Endodermal cell (in vitro differentiated cells): ENCODE measurements around the gene SMARCA2. TPM values are rescaled to one million over a fixed set of nuclear protein-coding genes. Genes with fewer than 3 reads are reported as not detected.

ENCODE experiments used
- DNase-seq: peaks from one replicate; pipeline ENCODE4 v3.0.0-alpha.2; 2017
- H3K27ac ChIP-seq: 2 replicates; pipeline ENCODE4 v1.5.1; 2013; ENCODE audit warnings: mild to moderate bottlenecking, low read depth, low read length, moderate library complexity
- H3K27me3 ChIP-seq: 2 replicates; pipeline ENCODE4 v1.6.1; 2013; ENCODE audit warnings: mild to moderate bottlenecking, low read length, moderate library complexity; ENCODE audit not compliant: insufficient read depth, control insufficient read depth, poor library complexity, severe bottlenecking
- H3K36me3 ChIP-seq: 2 replicates; pipeline ENCODE4 v1.7.0; 2013; ENCODE audit warnings: mild to moderate bottlenecking, low read length, moderate library complexity; ENCODE audit not compliant: control insufficient read depth, insufficient read depth
- H3K4me1 ChIP-seq: one replicate; pipeline ENCODE4 v1.7.0; 2013; ENCODE audit warnings: low read length; ENCODE audit not compliant: control insufficient read depth, insufficient read depth
- H3K4me3 ChIP-seq: 2 replicates; pipeline ENCODE4 v1.5.1; 2013; ENCODE audit warnings: mild to moderate bottlenecking, low read length, moderate library complexity
- H3K9ac ChIP-seq: 2 replicates; pipeline ENCODE4 v1.6.1; 2013; ENCODE audit warnings: mild to moderate bottlenecking, low read length, moderate library complexity; ENCODE audit not compliant: poor library complexity, severe bottlenecking; ENCODE audit errors: extremely low read depth
- H3K9me3 ChIP-seq: 2 replicates; pipeline ENCODE4 v1.6.1; 2013; ENCODE audit warnings: mild to moderate bottlenecking, low read length, moderate library complexity; ENCODE audit not compliant: control insufficient read depth
- H3K27ac Mint-ChIP-seq: 2 replicates; pipeline ENCODE4 v1.8.0; 2020; ENCODE audit warnings: mixed read lengths
- H3K27me3 Mint-ChIP-seq: 2 replicates; pipeline ENCODE4 v1.8.0; 2021; ENCODE audit warnings: mild to moderate bottlenecking, mixed read lengths; ENCODE audit not compliant: insufficient read depth
- H3K36me3 Mint-ChIP-seq: 2 replicates; pipeline ENCODE4 v1.8.0; 2020; ENCODE audit warnings: low read depth, mixed read lengths
- H3K4me1 Mint-ChIP-seq: 2 replicates; pipeline ENCODE4 v1.8.0; 2020; ENCODE audit warnings: mixed read lengths
- H3K4me3 Mint-ChIP-seq: 2 replicates; pipeline ENCODE4 v1.8.0; 2020; ENCODE audit warnings: mild to moderate bottlenecking, moderate library complexity, mixed read lengths
- H3K9me3 Mint-ChIP-seq: 2 replicates; pipeline ENCODE4 v1.8.0; 2020; ENCODE audit warnings: mild to moderate bottlenecking, mixed read lengths
- WGBS, 2 experiments: methylation state at CpG; one replicate each; pipeline versions ENCODE4 v1.1.5 to v1.1.7; 2013; ENCODE audit warnings: missing lambda C conversion rate in 2 of 2, mixed read lengths in 1 of 2; ENCODE audit not compliant: insufficient coverage in 1 of 2, insufficient read length in 1 of 2; 5-methylcytosine and 5-hydroxymethylcytosine counted together
- total RNA-seq, 2 donors: library from RNA; stranded (reverse); fragmentation: NEBNext Ultra II Directional in 1 of 2; extraction: Animal tissue kit (Norgen Biotek cat#: 25700) in 1 of 2; gene quantifications; 2 replicates in 1 of 2; 3 replicates in 1 of 2; pipeline ENCODE4 v1.2.1, GENCODE V29; 2021
- TF ChIP-seq, protein P1 (sequence below): fragments of 200-600 bp; sonication (generic); conservative IDR thresholded peaks from 2 replicates; pipeline ENCODE4 v1.5.0; 2021; ENCODE audit warnings: antibody characterized with exemption, mild to moderate bottlenecking

The SMARCA2 gene
- total RNA-seq, 2 donors from 2014 or later = 2.6 to 8.6 TPM

DNA sequence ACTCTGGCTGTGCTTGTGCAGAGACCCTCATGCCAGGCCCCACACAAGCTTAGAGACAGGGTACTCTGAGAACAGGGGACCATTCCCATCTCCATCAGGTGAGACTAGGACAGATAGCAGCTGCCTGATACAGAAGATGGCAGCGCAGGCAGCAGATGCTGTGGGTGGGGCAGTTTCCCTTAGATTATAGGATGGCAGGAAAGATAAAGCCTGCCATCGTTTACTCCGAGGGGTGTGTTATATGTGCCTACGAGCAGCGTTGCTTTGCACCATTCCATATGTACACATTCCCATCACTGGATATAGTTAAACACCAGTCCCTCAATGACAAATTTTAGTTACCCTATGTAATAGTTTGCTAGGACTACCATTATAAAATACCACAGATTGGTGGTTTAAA, 135.2 kb downstream of the SMARCA2 start:
- Mint-ChIP-seq H3K36me3 (peaks cover 2% of the 10 kb centered on the region), H3K4me1 (peaks cover 5% of the 10 kb centered on the region), H3K27ac (no peak overlapping the region), H3K9me3 (peaks cover 5% of the 10 kb centered on the region), H3K4me3 (no peak overlapping the region), H3K27me3 (no peaks in the 10 kb centered on the region)
- peaks cover 3% of the 10 kb centered on the region for H3K4me1 ChIP-seq
- no peak overlapping the region for H3K27ac ChIP-seq
- no peak overlapping the region for H3K9ac ChIP-seq
- H3K4me3 ChIP-seq = no peak overlapping the region
- no peaks in the 10 kb centered on the region for H3K36me3 ChIP-seq
- H3K9me3 ChIP-seq = peaks cover 5% of the 10 kb centered on the region
- no peak for DNase-seq
- TF ChIP-seq, protein P1, sequence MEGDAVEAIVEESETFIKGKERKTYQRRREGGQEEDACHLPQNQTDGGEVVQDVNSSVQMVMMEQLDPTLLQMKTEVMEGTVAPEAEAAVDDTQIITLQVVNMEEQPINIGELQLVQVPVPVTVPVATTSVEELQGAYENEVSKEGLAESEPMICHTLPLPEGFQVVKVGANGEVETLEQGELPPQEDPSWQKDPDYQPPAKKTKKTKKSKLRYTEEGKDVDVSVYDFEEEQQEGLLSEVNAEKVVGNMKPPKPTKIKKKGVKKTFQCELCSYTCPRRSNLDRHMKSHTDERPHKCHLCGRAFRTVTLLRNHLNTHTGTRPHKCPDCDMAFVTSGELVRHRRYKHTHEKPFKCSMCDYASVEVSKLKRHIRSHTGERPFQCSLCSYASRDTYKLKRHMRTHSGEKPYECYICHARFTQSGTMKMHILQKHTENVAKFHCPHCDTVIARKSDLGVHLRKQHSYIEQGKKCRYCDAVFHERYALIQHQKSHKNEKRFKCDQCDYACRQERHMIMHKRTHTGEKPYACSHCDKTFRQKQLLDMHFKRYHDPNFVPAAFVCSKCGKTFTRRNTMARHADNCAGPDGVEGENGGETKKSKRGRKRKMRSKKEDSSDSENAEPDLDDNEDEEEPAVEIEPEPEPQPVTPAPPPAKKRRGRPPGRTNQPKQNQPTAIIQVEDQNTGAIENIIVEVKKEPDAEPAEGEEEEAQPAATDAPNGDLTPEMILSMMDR = no peak
- WGBS, 2 experiments = 91 to 94% methylated on average over 3 to 5 of the region's 5 CpGs
- no peaks in the 10 kb centered on the region for H3K27me3 ChIP-seq

DNA sequence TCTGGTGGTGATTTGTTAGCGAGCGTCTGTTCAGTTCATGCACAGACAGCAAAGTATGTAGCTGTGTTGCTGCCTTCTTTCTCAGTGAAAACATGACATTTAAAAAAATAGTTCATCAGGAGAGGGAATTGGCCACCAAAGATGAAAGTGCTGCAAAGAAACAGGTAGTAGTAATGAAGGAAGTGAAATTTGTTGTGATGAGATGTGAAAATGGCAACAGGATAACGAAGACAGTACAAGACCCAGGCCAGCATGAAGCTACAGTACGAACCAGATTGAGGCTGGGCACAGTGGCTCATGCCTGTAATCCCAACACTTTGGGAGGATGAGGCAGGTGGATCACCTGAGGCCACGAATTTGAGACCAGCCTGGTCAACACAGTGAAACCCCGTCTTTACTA, 136.0 kb downstream of the SMARCA2 start:
- no peak overlapping the region for H3K27ac ChIP-seq
- no peak overlapping the region for H3K9ac ChIP-seq
- no peak for DNase-seq
- H3K36me3 Mint-ChIP-seq = peaks cover 2% of the 10 kb centered on the region
- no peak overlapping the region for H3K4me3 ChIP-seq
- no peaks in the 10 kb centered on the region for H3K27me3 ChIP-seq
- H3K27ac Mint-ChIP-seq = no peak overlapping the region
- H3K4me1 ChIP-seq = peaks cover 3% of the 10 kb centered on the region
- peaks cover 5% of the 10 kb centered on the region for H3K4me1 Mint-ChIP-seq
- no peaks in the 10 kb centered on the region for H3K36me3 ChIP-seq
- H3K4me3 Mint-ChIP-seq = no peak overlapping the region
- H3K9me3 ChIP-seq = peaks cover 5% of the 10 kb centered on the region
- H3K27me3 Mint-ChIP-seq = no peaks in the 10 kb centered on the region
- TF ChIP-seq, protein P1 = no peak
- H3K9me3 Mint-ChIP-seq = peaks cover 5% of the 10 kb centered on the region
- 87 to 93% methylated on average over 5 to 6 of the region's 6 CpGs for WGBS, 2 experiments

DNA sequence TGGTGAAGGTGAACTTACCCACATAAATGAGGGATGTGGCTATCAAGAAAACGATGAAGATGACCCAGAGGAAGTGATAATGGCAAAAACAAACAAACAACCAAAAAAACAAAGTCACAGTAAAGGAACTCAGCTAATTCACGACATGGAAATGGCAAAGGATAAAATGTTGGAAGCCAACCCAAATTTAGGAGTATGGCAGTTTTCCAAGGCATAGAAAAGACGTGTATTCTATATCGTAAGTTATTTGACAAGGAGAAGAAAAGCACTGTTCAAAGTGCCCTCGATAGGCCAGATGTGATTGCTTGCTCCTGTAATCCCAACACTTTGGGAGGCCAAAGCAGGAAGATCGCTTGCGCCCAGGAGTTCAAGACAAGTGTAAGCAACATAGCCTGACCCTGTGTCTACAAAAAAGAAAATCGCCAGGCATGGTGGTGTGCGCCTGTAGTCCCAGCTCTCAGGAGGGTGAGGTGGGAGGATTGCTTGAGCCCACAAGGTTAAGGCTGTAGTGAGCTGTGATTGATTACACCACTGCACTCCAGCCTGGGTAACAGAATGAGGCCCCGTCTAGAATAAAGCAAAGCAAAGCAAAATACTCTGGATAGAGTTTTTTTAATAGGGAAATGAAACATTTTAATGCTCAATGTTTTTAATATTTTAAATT, 138.0 kb downstream of the SMARCA2 start:
- H3K27me3 Mint-ChIP-seq = peaks cover 7% of the 10 kb centered on the region
- H3K9me3 ChIP-seq = peaks cover 5% of the 10 kb centered on the region
- no peak overlapping the region for H3K9ac ChIP-seq
- WGBS, 2 experiments = 90 to 95% methylated on average over 7 to 10 of the region's 10 CpGs
- TF ChIP-seq, protein P1 = no peak
- H3K4me3 Mint-ChIP-seq = no peak overlapping the region
- H3K36me3 ChIP-seq = no peaks in the 10 kb centered on the region
- no peak overlapping the region for H3K27ac ChIP-seq
- H3K9me3 Mint-ChIP-seq = peaks cover 5% of the 10 kb centered on the region
- no peaks in the 10 kb centered on the region for H3K4me1 ChIP-seq
- H3K27ac Mint-ChIP-seq = no peak overlapping the region
- no peak for DNase-seq
- no peaks in the 10 kb centered on the region for H3K27me3 ChIP-seq
- H3K36me3 Mint-ChIP-seq = peaks cover 2% of the 10 kb centered on the region
- H3K4me1 Mint-ChIP-seq = peaks cover 10% of the 10 kb centered on the region
- H3K4me3 ChIP-seq = no peak overlapping the region
